Measurements from ENCODE around the gene FAS. TPM values are rescaled to one million over a fixed set of nuclear protein-coding genes. Genes with fewer than 3 reads are reported as not detected.
A peak's percentile ranks its signal among the peaks of the same experiment; 100 is the strongest.

The FAS gene
- polyA plus RNA-seq, 1 donor (not counting 4 experiments of a cell fraction or from before 2014, with no cell fraction given), result 44.8 TPM

DNA sequence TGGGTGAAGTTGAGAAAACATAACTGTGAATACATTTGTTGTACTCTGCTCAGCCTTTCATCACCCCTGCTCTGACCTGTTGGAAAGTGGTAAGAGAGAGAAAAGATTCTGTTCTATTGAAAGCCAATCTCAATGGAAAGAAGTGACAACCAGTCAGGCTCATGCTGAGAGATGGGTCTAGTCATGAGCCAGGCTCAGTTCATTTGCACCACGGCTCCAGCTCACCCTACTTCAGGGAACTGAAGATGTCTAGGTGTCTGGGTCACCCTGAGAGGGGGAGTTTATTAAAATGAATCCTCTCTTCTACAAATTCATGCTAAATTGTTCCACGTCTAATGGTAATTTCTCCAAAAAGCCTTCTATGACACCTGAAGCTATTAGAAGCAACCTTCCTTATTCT, 12.1 kb upstream of the FAS start:
- peaks cover 14% of the 10 kb centered on the region for H3K4me1 ChIP-seq (ENCODE audit: control insufficient read depth, extremely low read depth, insufficient read depth, low read length)
- no peaks in the 10 kb centered on the region for H3K36me3 ChIP-seq (ENCODE audit: control insufficient read depth in 2 of 2, extremely low read depth in 1 of 2, insufficient read depth in 2 of 2, low read length in 2 of 2)
- DNase-seq (ENCODE audit: low read depth, low spot score) (no peak), FAIRE-seq (no peak)
- H4K20me1 ChIP-seq (ENCODE audit: control insufficient read depth, extremely low read depth, insufficient read depth, low read length), result no peaks in the 10 kb centered on the region
- H3K4me3 ChIP-seq (ENCODE audit: control insufficient read depth in 2 of 3, extremely low read depth in 1 of 3, insufficient read depth in 2 of 3, low read depth in 1 of 3, low read length in 3 of 3), result no peak overlapping the region
- H3K9me1 ChIP-seq (ENCODE audit: control insufficient read depth, extremely low read depth, insufficient read depth, low read length), result no peaks in the 10 kb centered on the region
- H3K79me2 ChIP-seq (ENCODE audit: control insufficient read depth, insufficient read depth, low read length), result no peaks in the 10 kb centered on the region
- H3K27ac ChIP-seq (ENCODE audit: control insufficient read depth, insufficient read depth, low read length), result no peak overlapping the region
- H2AFZ ChIP-seq (ENCODE audit: control insufficient read depth, low read length), result no peak overlapping the region
- H3K9me3 ChIP-seq (ENCODE audit: control insufficient read depth, low read depth, low read length), result no peaks in the 10 kb centered on the region
- H3K9ac ChIP-seq (ENCODE audit: control insufficient read depth, extremely low read depth, insufficient read depth, low read length), result no peak overlapping the region
- no peak overlapping the region for H3K4me2 ChIP-seq (ENCODE audit: control insufficient read depth, extremely low read depth, insufficient read depth, low read depth, low read length)
- dilution Hi-C loops (cut with MboI; ENCODE audit: extremely low pct_ligation_motif_present, low sequenced_read_pairs), result no loop called here
- no peaks in the 10 kb centered on the region for H3K27me3 ChIP-seq (ENCODE audit: control insufficient read depth, extremely low read depth, insufficient read depth, low read length)
- TF ChIP-seq CTCF (optimal IDR thresholded peaks at IDR 0.05 in 1 of 3, IDR thresholded peaks at IDR 0.05 in 1 of 3, conservative IDR thresholded peaks at IDR 0.05 in 1 of 3; ENCODE audit: extremely low read depth in 1 of 3, insufficient read depth in 2 of 3, low read length in 3 of 3) (no peak), EZH2 (IDR thresholded peaks at IDR 0.05; ENCODE audit: low read length) (no peak)

- Histone ChIP-seq H3K4me3 (ENCODE audit: control insufficient read depth in 2 of 3, extremely low read depth in 1 of 3, insufficient read depth in 2 of 3, low read depth in 1 of 3, low read length in 3 of 3) (no peak overlapping the region), H3K4me2 (ENCODE audit: control insufficient read depth, extremely low read depth, insufficient read depth, low read depth, low read length) (peak overlapping the region; percentile 44), H3K36me3 (ENCODE audit: control insufficient read depth in 2 of 2, extremely low read depth in 1 of 2, insufficient read depth in 2 of 2, low read length in 2 of 2) (no peaks in the 10 kb centered on the region), H3K79me2 (ENCODE audit: control insufficient read depth, insufficient read depth, low read length) (no peaks in the 10 kb centered on the region), H3K9ac (ENCODE audit: control insufficient read depth, extremely low read depth, insufficient read depth, low read length) (no peak overlapping the region), H2AFZ (ENCODE audit: control insufficient read depth, low read length) (no peak overlapping the region), H3K9me1 (ENCODE audit: control insufficient read depth, extremely low read depth, insufficient read depth, low read length) (no peaks in the 10 kb centered on the region), H4K20me1 (ENCODE audit: control insufficient read depth, extremely low read depth, insufficient read depth, low read length) (no peaks in the 10 kb centered on the region), H3K9me3 (ENCODE audit: control insufficient read depth, low read depth, low read length) (no peaks in the 10 kb centered on the region), H3K27me3 (ENCODE audit: control insufficient read depth, extremely low read depth, insufficient read depth, low read length) (no peaks in the 10 kb centered on the region), H3K4me1 (ENCODE audit: control insufficient read depth, extremely low read depth, insufficient read depth, low read length) (peaks cover 14% of the 10 kb centered on the region), H3K27ac (ENCODE audit: control insufficient read depth, insufficient read depth, low read length) (no peak overlapping the region)
- dilution Hi-C loops (cut with MboI; ENCODE audit: extremely low pct_ligation_motif_present, low sequenced_read_pairs), result no loop called here
- FAIRE-seq (peak; percentile 90), DNase-seq (ENCODE audit: low read depth, low spot score) (peak; percentile 59)
- no peak for TF ChIP-seq CTCF (optimal IDR thresholded peaks at IDR 0.05 in 1 of 3, IDR thresholded peaks at IDR 0.05 in 1 of 3, conservative IDR thresholded peaks at IDR 0.05 in 1 of 3; ENCODE audit: extremely low read depth in 1 of 3, insufficient read depth in 2 of 3, low read length in 3 of 3)
- no peak for TF ChIP-seq EZH2 (IDR thresholded peaks at IDR 0.05; ENCODE audit: low read length)
Measured at GRCh38 chr10:88979153-88979562, 11.4 kb upstream of the FAS start.
